ENCODE data around the gene IL12RB2. TPM values are rescaled to one million over a fixed set of nuclear protein-coding genes. Genes with fewer than 3 reads are reported as not detected.

IL12RB2 gene
- total RNA-seq, 1 experiment from 2014 or later: 0.22 TPM

DNA sequence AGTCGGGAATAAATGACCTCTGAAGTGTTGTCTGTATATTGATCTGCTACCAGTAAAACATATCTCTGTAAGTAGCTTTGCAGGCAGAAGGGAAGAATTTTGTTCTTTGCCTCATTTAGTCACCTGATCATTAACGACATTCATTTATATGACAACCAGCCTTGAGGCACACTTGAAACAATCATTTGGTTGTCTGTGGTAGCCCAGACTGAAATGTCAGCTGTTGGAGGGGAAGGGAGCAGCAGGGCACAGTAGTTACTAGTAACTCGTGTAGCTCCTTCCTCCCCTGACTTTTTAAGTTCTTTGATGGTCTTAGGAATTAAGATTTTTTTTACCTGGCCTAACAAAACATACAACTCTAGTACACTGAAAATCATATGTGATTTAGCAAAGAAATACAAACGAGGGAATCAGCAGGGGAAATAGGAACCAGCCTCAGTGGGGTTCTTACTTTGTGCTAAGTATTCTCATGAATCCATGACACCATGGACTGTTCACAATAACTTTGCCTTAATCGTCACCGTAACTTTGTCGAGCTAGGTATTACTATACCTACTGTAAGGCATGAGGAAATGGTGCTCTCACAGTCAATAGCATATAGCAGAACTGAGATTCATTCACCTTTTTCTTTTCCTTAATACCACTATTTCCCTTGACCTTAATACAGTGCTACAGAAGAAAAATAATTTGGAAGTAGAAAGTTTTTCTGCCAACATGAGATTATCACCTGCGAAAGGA lies 6.4 kb downstream of the IL12RB2 start:
- TF ChIP-seq, protein P1, sequence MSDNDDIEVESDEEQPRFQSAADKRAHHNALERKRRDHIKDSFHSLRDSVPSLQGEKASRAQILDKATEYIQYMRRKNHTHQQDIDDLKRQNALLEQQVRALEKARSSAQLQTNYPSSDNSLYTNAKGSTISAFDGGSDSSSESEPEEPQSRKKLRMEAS (IDR thresholded peaks at IDR 0.05): no peak
- TF ChIP-seq, protein P2, sequence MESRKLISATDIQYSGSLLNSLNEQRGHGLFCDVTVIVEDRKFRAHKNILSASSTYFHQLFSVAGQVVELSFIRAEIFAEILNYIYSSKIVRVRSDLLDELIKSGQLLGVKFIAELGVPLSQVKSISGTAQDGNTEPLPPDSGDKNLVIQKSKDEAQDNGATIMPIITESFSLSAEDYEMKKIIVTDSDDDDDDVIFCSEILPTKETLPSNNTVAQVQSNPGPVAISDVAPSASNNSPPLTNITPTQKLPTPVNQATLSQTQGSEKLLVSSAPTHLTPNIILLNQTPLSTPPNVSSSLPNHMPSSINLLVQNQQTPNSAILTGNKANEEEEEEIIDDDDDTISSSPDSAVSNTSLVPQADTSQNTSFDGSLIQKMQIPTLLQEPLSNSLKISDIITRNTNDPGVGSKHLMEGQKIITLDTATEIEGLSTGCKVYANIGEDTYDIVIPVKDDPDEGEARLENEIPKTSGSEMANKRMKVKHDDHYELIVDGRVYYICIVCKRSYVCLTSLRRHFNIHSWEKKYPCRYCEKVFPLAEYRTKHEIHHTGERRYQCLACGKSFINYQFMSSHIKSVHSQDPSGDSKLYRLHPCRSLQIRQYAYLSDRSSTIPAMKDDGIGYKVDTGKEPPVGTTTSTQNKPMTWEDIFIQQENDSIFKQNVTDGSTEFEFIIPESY (IDR thresholded peaks at IDR 0.05; ENCODE audit: extremely low read depth, insufficient replicate concordance, low read length): no peak
- TF ChIP-seq JUND (IDR thresholded peaks at IDR 0.05) (no peak), POLR2AphosphoS5 (IDR thresholded peaks at IDR 0.05; ENCODE audit: low read depth, low read length) (no peak), CTCF (IDR thresholded peaks at IDR 0.05 in 2 of 3, conservative IDR thresholded peaks at IDR 0.05 in 1 of 3; ENCODE audit: borderline replicate concordance in 1 of 3, insufficient read depth in 1 of 3, low read depth in 2 of 3, low read length in 2 of 3) (no peak), CBX3 (IDR thresholded peaks at IDR 0.05; ENCODE audit: low read depth) (no peak), ELF1 (IDR thresholded peaks at IDR 0.05; ENCODE audit: borderline replicate concordance, low read depth) (no peak), EZH2 (IDR thresholded peaks at IDR 0.05) (no peak), FOSL1 (IDR thresholded peaks at IDR 0.05; ENCODE audit: low read depth) (no peak), POLR2A (IDR thresholded peaks at IDR 0.05; ENCODE audit: borderline replicate concordance, extremely low read depth, insufficient read depth, insufficient read length) (no peak), SRF (IDR thresholded peaks at IDR 0.05; ENCODE audit: low read depth) (no peak), YY1 (IDR thresholded peaks at IDR 0.05; ENCODE audit: extremely low read depth, insufficient replicate concordance, low read depth, low read length) (no peak), ZFX (IDR thresholded peaks at IDR 0.05) (no peak), EGR1 (IDR thresholded peaks at IDR 0.05; ENCODE audit: low read depth) (no peak), SIN3A (IDR thresholded peaks at IDR 0.05; ENCODE audit: low read depth) (no peak), SP1 (IDR thresholded peaks at IDR 0.05; ENCODE audit: low read depth) (no peak)
- TF ChIP-seq, protein P3, sequence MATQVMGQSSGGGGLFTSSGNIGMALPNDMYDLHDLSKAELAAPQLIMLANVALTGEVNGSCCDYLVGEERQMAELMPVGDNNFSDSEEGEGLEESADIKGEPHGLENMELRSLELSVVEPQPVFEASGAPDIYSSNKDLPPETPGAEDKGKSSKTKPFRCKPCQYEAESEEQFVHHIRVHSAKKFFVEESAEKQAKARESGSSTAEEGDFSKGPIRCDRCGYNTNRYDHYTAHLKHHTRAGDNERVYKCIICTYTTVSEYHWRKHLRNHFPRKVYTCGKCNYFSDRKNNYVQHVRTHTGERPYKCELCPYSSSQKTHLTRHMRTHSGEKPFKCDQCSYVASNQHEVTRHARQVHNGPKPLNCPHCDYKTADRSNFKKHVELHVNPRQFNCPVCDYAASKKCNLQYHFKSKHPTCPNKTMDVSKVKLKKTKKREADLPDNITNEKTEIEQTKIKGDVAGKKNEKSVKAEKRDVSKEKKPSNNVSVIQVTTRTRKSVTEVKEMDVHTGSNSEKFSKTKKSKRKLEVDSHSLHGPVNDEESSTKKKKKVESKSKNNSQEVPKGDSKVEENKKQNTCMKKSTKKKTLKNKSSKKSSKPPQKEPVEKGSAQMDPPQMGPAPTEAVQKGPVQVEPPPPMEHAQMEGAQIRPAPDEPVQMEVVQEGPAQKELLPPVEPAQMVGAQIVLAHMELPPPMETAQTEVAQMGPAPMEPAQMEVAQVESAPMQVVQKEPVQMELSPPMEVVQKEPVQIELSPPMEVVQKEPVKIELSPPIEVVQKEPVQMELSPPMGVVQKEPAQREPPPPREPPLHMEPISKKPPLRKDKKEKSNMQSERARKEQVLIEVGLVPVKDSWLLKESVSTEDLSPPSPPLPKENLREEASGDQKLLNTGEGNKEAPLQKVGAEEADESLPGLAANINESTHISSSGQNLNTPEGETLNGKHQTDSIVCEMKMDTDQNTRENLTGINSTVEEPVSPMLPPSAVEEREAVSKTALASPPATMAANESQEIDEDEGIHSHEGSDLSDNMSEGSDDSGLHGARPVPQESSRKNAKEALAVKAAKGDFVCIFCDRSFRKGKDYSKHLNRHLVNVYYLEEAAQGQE (IDR thresholded peaks at IDR 0.05; ENCODE audit: low read depth): no peak
- Histone ChIP-seq H3K27me3 (ENCODE audit: insufficient read depth, low read length) (no peaks in the 10 kb centered on the region), H3K9me3 (ENCODE audit: control insufficient read depth in 1 of 2, insufficient read depth in 1 of 2, low read depth in 1 of 2, low read length in 2 of 2) (no peaks in the 10 kb centered on the region), H4K20me1 (ENCODE audit: insufficient read depth) (no peaks in the 10 kb centered on the region), H3K4me3 (replicated peaks in 1 of 2; ENCODE audit: low read depth in 1 of 2, low read length in 2 of 2) (no peak overlapping the region), H3K27ac (ENCODE audit: low read depth, low read length) (no peak overlapping the region), H3K4me1 (ENCODE audit: control insufficient read depth in 1 of 2, insufficient read depth in 2 of 2, low read length in 2 of 2) (no peaks in the 10 kb centered on the region), H2AFZ (ENCODE audit: low read depth, low read length, poor library complexity, severe bottlenecking) (no peak overlapping the region), H3K9ac (ENCODE audit: low read length) (no peak overlapping the region), H3K79me2 (ENCODE audit: insufficient read depth, low read length) (no peaks in the 10 kb centered on the region), H3K36me3 (ENCODE audit: control insufficient read depth in 1 of 2, insufficient read depth in 2 of 2, low read length in 2 of 2) (no peaks in the 10 kb centered on the region), H3K4me2 (ENCODE audit: low read length) (no peak overlapping the region), H3K9me2 (ENCODE audit: insufficient read depth) (no peaks in the 10 kb centered on the region)
- no peak for DNase-seq (ENCODE audit: low read depth, low spot score)
- RAD21 ChIA-PET (ENCODE audit: low non-redundant PET in 1 of 2, low total read pairs in 2 of 2, uncharacterized antibody in 2 of 2, unreplicated experiment in 2 of 2): no interaction called here
- POLR2A ChIA-PET: no interaction called here
- intact Hi-C loops (cut with micrococcal nuclease): no loop called here
- ATAC-seq: no peak
- no TSS peak for BruUV-seq (replicated peaks)
- CTCF ChIA-PET: no interaction called here
